IMR-90 (cell line): ENCODE data around the gene GOLGA5. TPM values are rescaled to one million over a fixed set of nuclear protein-coding genes. Genes with fewer than 3 reads are reported as not detected.

Source experiments
- ATAC-seq: fragments of 200-7000 bp; cut with Tn5 transposase; 2 replicates; pipeline ENCODE4 v1.9.1; 2020; ENCODE audit warnings: low read depth, mild to moderate bottlenecking, moderate library complexity
- BruUV-seq: library from RNA; stranded (reverse); fragments of 400-500 nt; replicated peaks from 2 replicates; lab custom pipeline; 2021; lab: Mats Ljungman, UMichigan
- CTCF ChIA-PET: fragments of 300-600 bp; formaldehyde crosslinking; extraction: SDS; loops from one replicate; lab custom pipeline; 2021; ENCODE audit warnings: antibody characterized with exemption; lab: Yijun Ruan, JAX
- POLR2A ChIA-PET: fragments of 300-600 bp; sonication (Branson Sonifier 250); formaldehyde crosslinking; loops from one replicate; lab custom pipeline; 2022; ENCODE audit warnings: antibody characterized with exemption; ENCODE audit not compliant: unreplicated experiment; lab: Charles Lee
- DNase-seq: peaks from one replicate; pipeline ENCODE4 v3.0.0; 2013
- H2AFZ ChIP-seq: replicated peaks from 2 replicates; pipeline ENCODE3; 2013; ENCODE audit warnings: low read length, mild to moderate bottlenecking; ENCODE audit not compliant: poor library complexity
- H2AK5ac ChIP-seq: 2 replicates; pipeline ENCODE4 v1.6.1; 2013; ENCODE audit warnings: low read depth, low read length, inconsistent platforms
- H2AK9ac ChIP-seq: replicated peaks from 2 replicates; pipeline ENCODE3; 2013; ENCODE audit warnings: mild to moderate bottlenecking, low read depth, low read length, moderate library complexity; ENCODE audit not compliant: poor library complexity
- H2BK120ac ChIP-seq: 2 replicates; pipeline ENCODE4 v1.6.1; 2013; ENCODE audit warnings: low read depth, low read length, inconsistent platforms
- H2BK15ac ChIP-seq: 3 replicates; pipeline ENCODE4 v1.6.1; 2013; ENCODE audit warnings: low read depth, low read length, inconsistent platforms
- H2BK20ac ChIP-seq: 2 replicates; pipeline ENCODE4 v1.6.1; 2013; ENCODE audit warnings: low read depth, mild to moderate bottlenecking, inconsistent platforms, low read length, moderate library complexity
- H2BK5ac ChIP-seq: 2 replicates; pipeline ENCODE4 v1.6.1; 2013; ENCODE audit warnings: mild to moderate bottlenecking, low read depth, low read length, inconsistent platforms; ENCODE audit not compliant: poor library complexity, severe bottlenecking
- H3K14ac ChIP-seq: replicated peaks from 2 replicates; pipeline ENCODE4 v1.6.1; 2013; ENCODE audit warnings: low read depth, low read length, inconsistent platforms
- H3K18ac ChIP-seq: 2 replicates; pipeline ENCODE4 v1.6.1; 2013; ENCODE audit warnings: low read depth, low read length, control low read depth
- H3K23ac ChIP-seq: 2 replicates; pipeline ENCODE4 v1.6.1; 2013; ENCODE audit warnings: low read depth, low read length, inconsistent platforms
- H3K27ac ChIP-seq: 2 replicates; pipeline ENCODE4 v1.5.1; 2013; ENCODE audit warnings: mild to moderate bottlenecking, control low read depth, low read length; ENCODE audit not compliant: insufficient read depth
- H3K27me3 ChIP-seq: 2 replicates; pipeline ENCODE4 v1.6.1; 2013; ENCODE audit warnings: low read length; ENCODE audit not compliant: control insufficient read depth, insufficient read depth
- H3K36me3 ChIP-seq: 2 replicates; pipeline ENCODE4 v1.6.1; 2013; ENCODE audit warnings: low read length, mixed read lengths; ENCODE audit not compliant: control insufficient read depth, insufficient read depth
- H3K4ac ChIP-seq: 2 replicates; pipeline ENCODE4 v1.6.1; 2013; ENCODE audit warnings: low read depth, low read length, inconsistent platforms
- H3K4me1 ChIP-seq: 2 replicates; pipeline ENCODE4 v1.6.1; 2013; ENCODE audit warnings: low read length, mixed read lengths; ENCODE audit not compliant: control insufficient read depth, insufficient read depth
- H3K4me2 ChIP-seq: 2 replicates; pipeline ENCODE4 v1.6.1; 2013; ENCODE audit warnings: low read depth, mild to moderate bottlenecking, control low read depth, low read length, moderate library complexity
- H3K4me3 ChIP-seq: 2 replicates; pipeline ENCODE4 v1.5.1; 2013; ENCODE audit warnings: low read depth, mild to moderate bottlenecking, control low read depth, low read length, moderate library complexity; ENCODE audit not compliant: insufficient read depth
- H3K56ac ChIP-seq: 2 replicates; pipeline ENCODE4 v1.6.1; 2013; ENCODE audit warnings: low read length, inconsistent platforms; ENCODE audit not compliant: insufficient read depth; ENCODE audit errors: extremely low read depth
- H3K79me1 ChIP-seq, 2 experiments: 2 replicates each; pipeline ENCODE4 v1.6.1; 2013; ENCODE audit warnings: low read length in 2 of 2, inconsistent platforms in 1 of 2, low read depth in 1 of 2
- H3K9ac ChIP-seq: 2 replicates; pipeline ENCODE4 v1.6.1; 2013; ENCODE audit warnings: low read depth, low read length, control low read depth
- H3K9me1 ChIP-seq: 2 replicates; pipeline ENCODE4 v1.6.1; 2013; ENCODE audit warnings: low read length, inconsistent platforms; ENCODE audit not compliant: insufficient read depth
- H3K9me3 ChIP-seq: 2 replicates; pipeline ENCODE4 v1.6.1; 2013; ENCODE audit warnings: low read length; ENCODE audit not compliant: control insufficient read depth, insufficient read depth
- H4K20me1 ChIP-seq: 2 replicates; pipeline ENCODE4 v1.6.1; 2013; ENCODE audit warnings: low read length, inconsistent platforms; ENCODE audit not compliant: insufficient read depth
- H4K5ac ChIP-seq: 2 replicates; pipeline ENCODE4 v1.6.1; 2013; ENCODE audit warnings: mild to moderate bottlenecking, low read depth, low read length, control low read depth
- H4K8ac ChIP-seq, 2 experiments: 2 replicates each; pipeline ENCODE4 v1.6.1; 2013; ENCODE audit warnings: low read depth in 2 of 2, low read length in 2 of 2, control low read depth in 1 of 2, inconsistent platforms in 1 of 2
- H4K91ac ChIP-seq: 2 replicates; pipeline ENCODE4 v1.6.1; 2013; ENCODE audit warnings: low read depth, low read length, inconsistent platforms; ENCODE audit not compliant: insufficient read depth
- MAFK ChIP-seq: IDR thresholded peaks from 2 replicates; pipeline ENCODE4 v1.6.1; 2012; ENCODE audit warnings: low read depth, low read length, improper control_type of control experiment
- NFE2L2 ChIP-seq: fragments of 150-350 bp; IDR thresholded peaks from 2 replicates; pipeline ENCODE4 v1.6.1; 2016; ENCODE audit warnings: low read depth, mild to moderate bottlenecking, low read length
- POLR2A ChIP-seq: IDR thresholded peaks from 2 replicates; pipeline ENCODE4 v1.6.1; 2012; ENCODE audit warnings: mild to moderate bottlenecking, low read depth, low read length
- RAD21 ChIP-seq: IDR thresholded peaks from 2 replicates; pipeline ENCODE4 v1.6.1; 2012; ENCODE audit warnings: low read length, improper control_type of control experiment
- RFX5 ChIP-seq: IDR thresholded peaks from 2 replicates; pipeline ENCODE4 v1.8.0; 2012; ENCODE audit warnings: low read depth, mild to moderate bottlenecking, low read length, moderate library complexity
- SMC3 ChIP-seq: fragments of 150-350 bp; IDR thresholded peaks from 2 replicates; pipeline ENCODE4 v1.6.1; 2016; ENCODE audit warnings: low read depth, mild to moderate bottlenecking, antibody characterized with exemption, low read length, moderate library complexity
- WGBS, 2 experiments: methylation state at CpG; one replicate each; pipeline versions ENCODE4 v1.1.5 to v1.1.7; 2013; ENCODE audit warnings: missing lambda C conversion rate in 2 of 2; ENCODE audit not compliant: insufficient read length in 1 of 2; ENCODE audit errors: extremely low coverage in 2 of 2; 5-methylcytosine and 5-hydroxymethylcytosine counted together
- dilution Hi-C: fragments of 300-500 bp; cut with HindIII; formaldehyde crosslinking; loops from one replicate; pipeline ENCODE4 v1.14.3; 2018; ENCODE audit warnings: low sequenced_read_pairs; ENCODE audit not compliant: unreplicated experiment
- in situ Hi-C: fragments of 300-500 bp; cut with MboI; formaldehyde crosslinking; loops from 3 replicates; pipeline ENCODE4 v1.14.3; 2019; ENCODE audit warnings: low sequenced_read_pairs, inconsistent platforms, mixed read lengths
- intact Hi-C: fragments of 100-400 bp; cut with micrococcal nuclease; formaldehyde crosslinking; loops from 2 replicates; pipeline ENCODE4 v1.10.0; 2022
- polyA plus RNA-seq, 3 experiments: library from polyadenylated mRNA; depleted of rRNA; stranded (reverse); fragments of >200 nt; gene quantifications; 2 replicates each; pipeline ENCODE4 v1.2.3, GENCODE V29; 2012; ENCODE audit warnings: low replicate concordance in 1 of 3
- total RNA-seq: library from RNA; depleted of rRNA; stranded (reverse); fragments of >200 nt; gene quantifications from 2 replicates; pipeline ENCODE4 v1.2.3, GENCODE V29; 2012
- TF ChIP-seq, protein P1 (sequence below): fragments of 150-350 bp; IDR thresholded peaks from 2 replicates; pipeline ENCODE4 v1.6.1; 2016; ENCODE audit warnings: low read depth, mild to moderate bottlenecking, low read length, moderate library complexity, borderline replicate concordance
- TF ChIP-seq, protein P2 (sequence below): conservative IDR thresholded peaks from 2 replicates; pipeline ENCODE4 v1.5.1; 2012; ENCODE audit warnings: mild to moderate bottlenecking, low read depth, low read length, improper control_type of control experiment

GOLGA5 gene
- total and polyA plus RNA-seq, 2 of the 4 experiments (the other 2 are of a cell fraction) = 35.0 to 59.5 TPM

DNA sequence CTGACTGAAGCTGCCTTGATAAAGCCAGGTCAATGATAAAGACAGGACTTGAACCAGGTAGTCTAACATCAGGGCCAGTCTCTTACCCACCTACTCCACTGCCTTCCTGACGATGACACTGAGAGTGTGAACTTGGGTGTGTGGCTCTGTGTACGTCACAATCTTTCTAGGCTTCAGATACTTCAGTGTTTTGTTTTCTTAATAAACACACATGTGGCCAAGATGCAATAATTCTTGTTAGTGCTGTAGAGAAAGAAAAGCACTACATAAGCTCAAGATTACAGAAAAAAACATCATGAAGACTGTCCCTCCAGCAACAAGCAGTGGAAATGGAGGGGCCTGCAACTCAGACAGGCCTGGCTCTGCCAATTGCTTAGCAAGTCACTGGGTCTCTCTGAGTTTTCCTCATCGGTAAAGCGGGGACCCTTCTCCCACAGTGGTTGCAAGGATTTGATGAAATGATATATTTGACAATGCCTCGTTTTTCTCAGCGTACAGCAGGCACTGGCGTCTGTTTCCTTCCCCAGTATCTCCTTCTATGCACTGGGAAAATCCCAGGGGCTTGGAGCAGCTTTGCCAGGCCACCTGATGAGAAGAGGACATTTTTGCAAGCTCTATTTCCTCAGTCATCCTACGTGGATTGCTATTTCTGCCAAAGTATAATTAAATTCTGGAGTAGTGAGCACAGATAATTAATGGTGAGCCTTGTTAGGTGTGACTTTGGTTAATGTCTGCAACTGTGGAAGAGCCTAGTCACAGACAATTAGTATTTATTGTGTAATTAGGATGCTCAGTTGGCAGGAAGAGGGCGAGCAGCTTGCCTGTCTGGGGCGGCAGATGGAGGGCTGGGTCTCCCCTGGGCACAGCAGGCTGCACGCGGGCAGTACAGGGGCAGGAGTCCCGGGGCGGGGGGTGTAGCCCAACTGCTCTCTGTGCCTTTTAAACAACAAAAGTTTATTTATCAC, 73.1 kb downstream of the GOLGA5 start:
- Histone ChIP-seq H3K79me1 (no peaks in the 10 kb centered on the region), H4K8ac (no peak overlapping the region), H3K4ac (no peak overlapping the region), H2BK20ac (no peak overlapping the region), H3K4me1 (no peaks in the 10 kb centered on the region), H3K9me3 (peaks cover 8% of the 10 kb centered on the region), H3K36me3 (no peaks in the 10 kb centered on the region), H2BK15ac (no peak overlapping the region), H3K4me3 (no peak overlapping the region), H2BK120ac (no peak overlapping the region), H3K56ac (no peak overlapping the region), H3K27ac (no peak overlapping the region), H4K91ac (no peak overlapping the region), H3K9me1 (no peaks in the 10 kb centered on the region), H3K23ac (no peak overlapping the region), H3K27me3 (0 out of 2 replicates have a peak, but pooled peaks cover under 1% of the 10 kb centered on the region), H4K20me1 (no peaks in the 10 kb centered on the region), H2BK5ac (no peak overlapping the region), H4K5ac (no peak overlapping the region), H3K9ac (no peak overlapping the region), H2AFZ (no peak overlapping the region), H3K18ac (no peak overlapping the region), H3K4me2 (no peak overlapping the region), H3K14ac (no peak overlapping the region), H2AK9ac (no peak overlapping the region), H2AK5ac (no peak overlapping the region)
- ChIA-PET POLR2A (no interaction called here), CTCF (no interaction called here)
- DNase-seq (no peak), ATAC-seq (no peak)
- no TSS peak for BruUV-seq
- intact Hi-C loops = no loop called here
- in situ Hi-C loops = no loop called here
- TF ChIP-seq POLR2A = no peak
- TF ChIP-seq MAFK = no peak
- TF ChIP-seq, protein P1, sequence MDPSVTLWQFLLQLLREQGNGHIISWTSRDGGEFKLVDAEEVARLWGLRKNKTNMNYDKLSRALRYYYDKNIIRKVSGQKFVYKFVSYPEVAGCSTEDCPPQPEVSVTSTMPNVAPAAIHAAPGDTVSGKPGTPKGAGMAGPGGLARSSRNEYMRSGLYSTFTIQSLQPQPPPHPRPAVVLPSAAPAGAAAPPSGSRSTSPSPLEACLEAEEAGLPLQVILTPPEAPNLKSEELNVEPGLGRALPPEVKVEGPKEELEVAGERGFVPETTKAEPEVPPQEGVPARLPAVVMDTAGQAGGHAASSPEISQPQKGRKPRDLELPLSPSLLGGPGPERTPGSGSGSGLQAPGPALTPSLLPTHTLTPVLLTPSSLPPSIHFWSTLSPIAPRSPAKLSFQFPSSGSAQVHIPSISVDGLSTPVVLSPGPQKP = no peak
- TF ChIP-seq RAD21 = no peak
- TF ChIP-seq, protein P2, sequence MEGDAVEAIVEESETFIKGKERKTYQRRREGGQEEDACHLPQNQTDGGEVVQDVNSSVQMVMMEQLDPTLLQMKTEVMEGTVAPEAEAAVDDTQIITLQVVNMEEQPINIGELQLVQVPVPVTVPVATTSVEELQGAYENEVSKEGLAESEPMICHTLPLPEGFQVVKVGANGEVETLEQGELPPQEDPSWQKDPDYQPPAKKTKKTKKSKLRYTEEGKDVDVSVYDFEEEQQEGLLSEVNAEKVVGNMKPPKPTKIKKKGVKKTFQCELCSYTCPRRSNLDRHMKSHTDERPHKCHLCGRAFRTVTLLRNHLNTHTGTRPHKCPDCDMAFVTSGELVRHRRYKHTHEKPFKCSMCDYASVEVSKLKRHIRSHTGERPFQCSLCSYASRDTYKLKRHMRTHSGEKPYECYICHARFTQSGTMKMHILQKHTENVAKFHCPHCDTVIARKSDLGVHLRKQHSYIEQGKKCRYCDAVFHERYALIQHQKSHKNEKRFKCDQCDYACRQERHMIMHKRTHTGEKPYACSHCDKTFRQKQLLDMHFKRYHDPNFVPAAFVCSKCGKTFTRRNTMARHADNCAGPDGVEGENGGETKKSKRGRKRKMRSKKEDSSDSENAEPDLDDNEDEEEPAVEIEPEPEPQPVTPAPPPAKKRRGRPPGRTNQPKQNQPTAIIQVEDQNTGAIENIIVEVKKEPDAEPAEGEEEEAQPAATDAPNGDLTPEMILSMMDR = no peak
- TF ChIP-seq SMC3 = no peak
- no peak for TF ChIP-seq NFE2L2
- no peak for TF ChIP-seq RFX5
- dilution Hi-C loops = no loop called here
- WGBS, 2 experiments = no CpG with 5 or more reads among the region's 14 CpGs
